B cell (primary cell): Measurements from ENCODE around the gene PRMT5. TPM values are rescaled to one million over a fixed set of nuclear protein-coding genes. Genes with fewer than 3 reads are reported as not detected.

ENCODE experiments used
- ATAC-seq: fragments of 200-7000 bp; cut with Tn5 transposase; one replicate; pipeline ENCODE4 v1.10.0; 2021; ENCODE audit warnings: low read depth, mild to moderate bottlenecking, moderate number of reproducible peaks, moderate library complexity
- CTCF ChIA-PET: fragments of 350-600 bp; sonication (Branson Sonifier 250); formaldehyde crosslinking; loops from one replicate; lab custom pipeline; 2021; ENCODE audit warnings: antibody characterized with exemption, inconsistent platforms; lab: Charles Lee
- POLR2A ChIA-PET: fragments of 350-600 bp; sonication (Branson Sonifier 250); formaldehyde crosslinking; loops from one replicate; lab custom pipeline; 2021; ENCODE audit warnings: antibody characterized with exemption; lab: Charles Lee
- DNase-seq: peaks from one replicate; pipeline ENCODE4 v3.0.0; 2013
- H2AFZ ChIP-seq: 2 replicates; pipeline ENCODE4 v1.6.1; 2012; ENCODE audit warnings: mild to moderate bottlenecking, low read depth, low read length; ENCODE audit not compliant: insufficient read depth, poor library complexity, severe bottlenecking
- H3K27ac ChIP-seq, 2 donors: 1 replicate in 1 of 2; 2 replicates in 1 of 2; pipeline ENCODE4 v1.5.1; 2012 to 2013; ENCODE audit warnings: low read length in 2 of 2, mild to moderate bottlenecking in 2 of 2, moderate library complexity in 1 of 2
- H3K27me3 ChIP-seq, 4 experiments: fragments of 200-600 bp in 1 of 4; sonication (generic) in 1 of 4; replicated peaks in 1 of 4; 1 replicate in 2 of 4; 2 replicates in 2 of 4; pipeline versions ENCODE4 v1.6.1 to v1.7.0; 2013 to 2016; ENCODE audit warnings: low read length in 3 of 4, mild to moderate bottlenecking in 2 of 4, mixed read lengths in 1 of 4, moderate library complexity in 1 of 4; ENCODE audit not compliant: insufficient read depth in 4 of 4, control insufficient read depth in 3 of 4; ENCODE audit errors: control extremely low read depth in 1 of 4
- H3K36me3 ChIP-seq, 2 experiments: replicated peaks in 1 of 2; 1 replicate in 1 of 2; 2 replicates in 1 of 2; pipeline versions ENCODE4 v1.6.1 to v1.7.1; 2013; ENCODE audit warnings: low read length in 1 of 2; ENCODE audit not compliant: insufficient read depth in 2 of 2, control insufficient read depth in 1 of 2; ENCODE audit errors: control extremely low read depth in 1 of 2, extremely low read depth in 1 of 2
- H3K4me1 ChIP-seq, 2 donors: fragments of 200-600 bp in 1 of 2; sonication (generic) in 1 of 2; 1 replicate in 1 of 2; 2 replicates in 1 of 2; pipeline versions ENCODE4 v1.5.1 to v1.6.1; 2013 to 2017; ENCODE audit warnings: low read length in 2 of 2; ENCODE audit not compliant: control insufficient read depth in 2 of 2, insufficient read depth in 2 of 2
- H3K4me2 ChIP-seq: replicated peaks from 2 replicates; pipeline ENCODE3; 2012; ENCODE audit warnings: mild to moderate bottlenecking, low read depth, low read length; ENCODE audit not compliant: poor library complexity, severe bottlenecking
- H3K4me3 ChIP-seq, 5 experiments: fragments of 200-600 bp in 1 of 5; sonication (generic) in 1 of 5; 1 replicate in 3 of 5; 2 replicates in 2 of 5; pipeline versions ENCODE4 v1.5.1 to v1.7.0; 2011 to 2016; ENCODE audit warnings: low read length in 4 of 5, mild to moderate bottlenecking in 4 of 5, low read depth in 2 of 5, control low read depth in 1 of 5, moderate library complexity in 1 of 5; ENCODE audit not compliant: insufficient read depth in 1 of 5; ENCODE audit errors: control extremely low read depth in 1 of 5, extremely low read depth in 1 of 5
- H3K79me2 ChIP-seq: fragments of 200-600 bp; sonication (generic); one replicate; pipeline ENCODE4 v1.6.0; 2016; ENCODE audit warnings: low read length; ENCODE audit not compliant: control insufficient read depth, insufficient read depth
- H3K9ac ChIP-seq: fragments of 200-600 bp; sonication (generic); 2 replicates; pipeline ENCODE4 v1.6.1; 2017; ENCODE audit warnings: mild to moderate bottlenecking, low read length, moderate library complexity
- H3K9me3 ChIP-seq, 3 donors: one replicate each; pipeline versions ENCODE4 v1.6.1 to v1.7.1; 2013; ENCODE audit warnings: low read length in 2 of 3; ENCODE audit not compliant: control insufficient read depth in 2 of 3, insufficient read depth in 1 of 3; ENCODE audit errors: control extremely low read depth in 1 of 3
- H4K20me1 ChIP-seq: 2 replicates; pipeline ENCODE4 v1.6.0; 2012; ENCODE audit warnings: mild to moderate bottlenecking, low read length; ENCODE audit not compliant: insufficient read depth, control insufficient read depth, poor library complexity, severe bottlenecking
- H3K27ac Mint-ChIP-seq: one replicate; pipeline ENCODE4 v1.8.0; 2021; ENCODE audit warnings: mixed read lengths
- H3K27me3 Mint-ChIP-seq: one replicate; pipeline ENCODE4 v1.8.0; 2021; ENCODE audit warnings: mixed read lengths
- H3K4me1 Mint-ChIP-seq: one replicate; pipeline ENCODE4 v1.8.0; 2021; ENCODE audit warnings: mixed read lengths
- H3K4me3 Mint-ChIP-seq: one replicate; pipeline ENCODE4 v1.8.0; 2021; ENCODE audit warnings: mixed read lengths
- H3K9me3 Mint-ChIP-seq: one replicate; pipeline ENCODE4 v1.8.0; 2022; ENCODE audit warnings: mixed read lengths; ENCODE audit not compliant: insufficient read depth
- CTCF ChIP-seq: fragments of 200-600 bp; IDR thresholded peaks from one replicate; pipeline ENCODE4 v1.8.0; 2022; ENCODE audit warnings: antibody characterized with exemption, mild to moderate bottlenecking
- EZH2 ChIP-seq: IDR thresholded peaks from 2 replicates; pipeline ENCODE4 v1.6.1; 2012; ENCODE audit warnings: borderline replicate concordance, low read depth, mild to moderate bottlenecking, moderate library complexity, low read length; ENCODE audit not compliant: insufficient read depth, poor library complexity, severe bottlenecking
- WGBS: methylation state at CpG from one replicate; pipeline ENCODE4 v1.1.5; 2013; ENCODE audit warnings: missing lambda C conversion rate; ENCODE audit not compliant: insufficient coverage; 5-methylcytosine and 5-hydroxymethylcytosine counted together
- intact Hi-C: fragments of 100-400 bp; cut with micrococcal nuclease; formaldehyde crosslinking; loops from one replicate; pipeline ENCODE4 v1.10.0; 2022
- polyA plus RNA-seq: library from polyadenylated mRNA; depleted of rRNA; stranded (reverse); fragments of >200 nt; gene quantifications from 2 replicates; pipeline ENCODE4 v1.2.3, GENCODE V29; 2012
- total RNA-seq, 2 donors: library from RNA; stranded (reverse); fragments of 120-200 nt in 1 of 2; gene quantifications; 1 replicate in 1 of 2; 2 replicates in 1 of 2; pipeline versions ENCODE4 v1.2.3 to v1.2.4, GENCODE V29; 2013 to 2022

The PRMT5 gene
- total and polyA plus RNA-seq, 2 donors (not counting 1 experiment from before 2014, with no cell fraction given): 38.8 to 50.4 TPM

- no peak overlapping the region for H3K4me2 ChIP-seq
- Mint-ChIP-seq H3K27me3 (no peaks in the 10 kb centered on the region), H3K9me3 (no peaks in the 10 kb centered on the region), H3K27ac (no peak overlapping the region), H3K4me1 (peaks cover 1% of the 10 kb centered on the region), H3K4me3 (no peak overlapping the region)
- H3K4me1 ChIP-seq: no peaks in the 10 kb centered on the region
- peaks cover 62% of the 10 kb centered on the region for H3K79me2 ChIP-seq
- H3K9ac ChIP-seq: no peak overlapping the region
- POLR2A ChIA-PET: no interaction called here
- DNase-seq (no peak), ATAC-seq (no peak)
- no peak overlapping the region for H3K4me3 ChIP-seq
- intact Hi-C loops: no loop called here
- H3K27me3 ChIP-seq: no peaks in the 10 kb centered on the region
- peaks cover 32% of the 10 kb centered on the region for H4K20me1 ChIP-seq
- no peaks in the 10 kb centered on the region for H3K9me3 ChIP-seq
- CTCF ChIA-PET: no interaction called here
- H2AFZ ChIP-seq: no peak overlapping the region
- TF ChIP-seq EZH2 (no peak), CTCF (no peak)
- H3K27ac ChIP-seq: no peak overlapping the region
- peaks cover 10 to 95% of the 10 kb centered on the region in 2 experiments for H3K36me3 ChIP-seq
- WGBS: 93% methylated on average over 4 of the region's 4 CpGs
Measured at GRCh38 chr14:22905627-22906026, 23.5 kb downstream of the PRMT5 start.

- H3K9me3 ChIP-seq: no peaks in the 10 kb centered on the region
- Mint-ChIP-seq H3K9me3 (no peaks in the 10 kb centered on the region), H3K4me3 (no peak overlapping the region), H3K27ac (no peak overlapping the region), H3K27me3 (no peaks in the 10 kb centered on the region), H3K4me1 (peaks cover 5% of the 10 kb centered on the region)
- WGBS: 100% methylated on average over 1 of the region's 2 CpGs
- peaks cover 3 to 6% of the 10 kb centered on the region in 2 donors for H3K4me1 ChIP-seq
- H2AFZ ChIP-seq: no peak overlapping the region
- TF ChIP-seq EZH2 (no peak), CTCF (no peak)
- H3K27ac ChIP-seq: no peak overlapping the region
- POLR2A ChIA-PET: interaction anchor here (0.6 to 1.2 kb wide), 3 partner anchors 10 to 105 kb away, joined by 3 to 6 read pairs (median 4); no protein-coding TSS in a partner anchor
- no peaks in the 10 kb centered on the region for H3K27me3 ChIP-seq
- DNase-seq (no peak), ATAC-seq (no peak)
- no peak overlapping the region for H3K4me2 ChIP-seq
- H3K79me2 ChIP-seq: peaks cover 42% of the 10 kb centered on the region
- H3K9ac ChIP-seq: no peak overlapping the region
- H3K36me3 ChIP-seq: peaks cover 9 to 82% of the 10 kb centered on the region in 2 experiments
- CTCF ChIA-PET: interaction anchor here (0.6 to 6.0 kb wide), 8 partner anchors 12 to 332 kb away, joined by 3 to 111 read pairs (median 23); partner anchors contain the start of genes LRP10 and REM2
- intact Hi-C loops: no loop called here
- H3K4me3 ChIP-seq: no peak overlapping the region
- H4K20me1 ChIP-seq: peaks cover 13% of the 10 kb centered on the region
Measured at GRCh38 chr14:22903742-22904087, 25.5 kb downstream of the PRMT5 start.
